ENCODE results near the gene SLX4IP.

Gene SLX4IP

GRCh38 chr20:10639737-10640556 lies 204.8 kb downstream of the SLX4IP start:
- CTCF ChIA-PET, result interaction anchor here (1.6 kb wide), 1 partner anchor 10 kb away, joined by 4 read pairs; no protein-coding TSS in a partner anchor
- no peak for DNase-seq
- Mint-ChIP-seq H3K27ac (no peak overlapping the region), H3K27me3 (no peaks in the 10 kb centered on the region), H3K4me1 (no peaks in the 10 kb centered on the region), H3K36me3 (no peaks in the 10 kb centered on the region), H3K4me3 (no peak overlapping the region), H3K9me3 (no peaks in the 10 kb centered on the region)

DNA sequence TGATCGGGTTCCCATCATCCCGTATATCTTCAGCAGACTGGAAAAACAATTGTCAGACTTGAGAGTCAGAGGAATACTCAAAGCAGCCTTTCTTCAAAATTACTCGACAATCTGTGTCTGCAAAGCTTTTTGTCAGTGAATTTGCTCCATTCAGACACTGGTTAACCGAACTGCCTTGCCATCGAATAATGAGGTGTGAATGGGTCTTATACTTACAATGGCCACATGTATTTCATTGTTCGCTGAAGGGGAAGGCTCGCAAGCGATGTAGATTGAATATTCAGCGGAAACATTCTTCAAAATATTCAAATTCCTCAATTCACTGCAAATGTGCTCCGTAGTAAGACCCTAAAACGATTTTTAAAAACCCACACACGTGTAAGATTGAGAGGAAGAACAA lies 205.8 kb downstream of the SLX4IP start:
- no peaks in the 10 kb centered on the region for H3K36me3 Mint-ChIP-seq
- CTCF ChIA-PET, result no interaction called here

DNA sequence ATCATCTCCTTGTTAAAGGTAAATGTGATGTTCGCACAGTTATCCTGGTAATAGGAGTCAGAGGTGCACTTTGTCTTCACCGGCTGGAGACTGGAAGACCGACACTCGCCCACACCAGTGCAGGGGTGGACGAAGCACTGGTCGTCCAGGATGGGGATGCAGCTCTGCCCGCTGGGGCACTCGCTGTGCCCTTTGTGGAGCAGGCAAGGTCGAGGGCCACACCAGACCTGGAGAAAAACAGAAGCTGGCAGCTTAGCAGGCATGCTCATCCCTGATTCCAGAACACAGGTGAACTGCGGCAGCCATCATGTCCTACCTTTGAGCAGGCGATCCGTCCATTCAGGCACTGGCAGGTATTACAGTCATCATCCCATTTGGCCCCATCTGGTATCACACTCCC lies 206.4 kb downstream of the SLX4IP start:
- no peak overlapping the region for H3K4me3 Mint-ChIP-seq
- DNase-seq, result no peak
- no peak overlapping the region for H3K27ac Mint-ChIP-seq
- CTCF ChIA-PET, result no interaction called here
- H3K4me1 Mint-ChIP-seq, result no peaks in the 10 kb centered on the region
- no peaks in the 10 kb centered on the region for H3K36me3 Mint-ChIP-seq
- H3K9me3 Mint-ChIP-seq, result no peaks in the 10 kb centered on the region
- no peaks in the 10 kb centered on the region for H3K27me3 Mint-ChIP-seq

More for the DNA sequence above, 205.8 kb downstream of the SLX4IP start:
- DNase-seq, result no peak
- Mint-ChIP-seq H3K27me3 (no peaks in the 10 kb centered on the region), H3K9me3 (no peaks in the 10 kb centered on the region), H3K27ac (no peak overlapping the region), H3K4me1 (no peaks in the 10 kb centered on the region), H3K4me3 (no peak overlapping the region)

GRCh38 chr20:10641893-10642292 lies 206.8 kb downstream of the SLX4IP start:
- Mint-ChIP-seq H3K4me1 (no peaks in the 10 kb centered on the region), H3K36me3 (no peaks in the 10 kb centered on the region), H3K27me3 (no peaks in the 10 kb centered on the region), H3K9me3 (no peaks in the 10 kb centered on the region), H3K27ac (no peak overlapping the region), H3K4me3 (no peak overlapping the region)
- CTCF ChIA-PET, result interaction anchor here (0.7 kb wide), 1 partner anchor 10 kb away, joined by 3 read pairs; no protein-coding TSS in a partner anchor
- DNase-seq, result no peak

DNA sequence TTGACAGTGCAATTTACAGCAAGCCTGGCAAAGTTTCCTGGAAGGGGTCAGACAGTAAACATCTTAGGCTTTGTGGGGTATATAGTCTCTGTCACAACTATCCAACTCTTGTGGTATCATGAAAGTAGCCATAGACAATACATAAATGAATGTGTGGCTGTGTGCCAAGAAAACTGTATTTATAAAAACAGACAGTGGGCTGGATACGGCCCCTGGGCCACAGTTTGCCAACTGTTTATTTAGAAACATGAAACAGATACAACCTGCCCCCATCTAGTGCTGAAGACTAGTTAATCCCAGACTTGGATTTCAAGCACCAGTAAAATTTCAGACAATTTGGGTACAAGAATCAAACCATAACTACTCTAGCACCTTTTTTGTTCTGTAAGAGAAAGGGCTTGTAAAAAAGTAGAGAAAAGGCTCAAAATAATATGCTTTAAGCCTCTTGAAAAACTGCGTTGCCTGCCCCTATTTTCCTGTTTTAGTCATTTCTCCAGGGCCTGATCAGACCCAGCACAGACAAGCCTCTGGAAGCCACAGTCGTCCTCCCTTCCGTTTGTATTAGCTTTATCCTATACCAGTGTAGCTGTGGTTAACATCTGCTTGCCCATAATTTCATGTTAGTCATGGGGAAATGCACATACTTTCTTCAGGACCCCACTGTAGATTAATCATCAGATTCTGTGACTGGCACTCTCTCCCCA lies 207.9 kb downstream of the SLX4IP start:
- no peaks in the 10 kb centered on the region for H3K36me3 Mint-ChIP-seq
- H3K27me3 Mint-ChIP-seq, result no peaks in the 10 kb centered on the region
- H3K9me3 Mint-ChIP-seq, result no peaks in the 10 kb centered on the region
- no peaks in the 10 kb centered on the region for H3K4me1 Mint-ChIP-seq
- H3K27ac Mint-ChIP-seq, result no peak overlapping the region
- no peak for DNase-seq
- CTCF ChIA-PET, result interaction anchor here (0.7 kb wide), 1 partner anchor 12 kb away, joined by 3 read pairs; no protein-coding TSS in a partner anchor
- H3K4me3 Mint-ChIP-seq, result no peak overlapping the region

DNA sequence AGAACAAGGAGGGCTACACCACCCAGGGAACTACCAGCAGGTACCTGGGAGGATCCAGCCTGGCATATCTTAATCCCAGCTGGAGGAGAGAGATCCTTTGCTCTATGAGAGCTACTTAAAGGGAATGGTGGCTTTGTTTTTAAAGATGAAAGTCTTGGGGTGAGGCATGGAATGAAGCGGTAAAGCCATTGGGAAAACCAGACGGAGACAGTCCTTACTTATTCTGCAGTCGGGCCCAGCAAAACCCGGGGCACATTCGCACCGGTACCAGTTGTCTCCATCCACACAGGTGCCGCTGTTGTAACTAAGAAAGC lies 208.4 kb downstream of the SLX4IP start:
- CTCF ChIA-PET, result no interaction called here
- Mint-ChIP-seq H3K4me1 (no peaks in the 10 kb centered on the region), H3K27me3 (no peaks in the 10 kb centered on the region), H3K27ac (no peak overlapping the region), H3K36me3 (no peaks in the 10 kb centered on the region), H3K9me3 (no peaks in the 10 kb centered on the region), H3K4me3 (no peak overlapping the region)
- no peak for DNase-seq

DNA sequence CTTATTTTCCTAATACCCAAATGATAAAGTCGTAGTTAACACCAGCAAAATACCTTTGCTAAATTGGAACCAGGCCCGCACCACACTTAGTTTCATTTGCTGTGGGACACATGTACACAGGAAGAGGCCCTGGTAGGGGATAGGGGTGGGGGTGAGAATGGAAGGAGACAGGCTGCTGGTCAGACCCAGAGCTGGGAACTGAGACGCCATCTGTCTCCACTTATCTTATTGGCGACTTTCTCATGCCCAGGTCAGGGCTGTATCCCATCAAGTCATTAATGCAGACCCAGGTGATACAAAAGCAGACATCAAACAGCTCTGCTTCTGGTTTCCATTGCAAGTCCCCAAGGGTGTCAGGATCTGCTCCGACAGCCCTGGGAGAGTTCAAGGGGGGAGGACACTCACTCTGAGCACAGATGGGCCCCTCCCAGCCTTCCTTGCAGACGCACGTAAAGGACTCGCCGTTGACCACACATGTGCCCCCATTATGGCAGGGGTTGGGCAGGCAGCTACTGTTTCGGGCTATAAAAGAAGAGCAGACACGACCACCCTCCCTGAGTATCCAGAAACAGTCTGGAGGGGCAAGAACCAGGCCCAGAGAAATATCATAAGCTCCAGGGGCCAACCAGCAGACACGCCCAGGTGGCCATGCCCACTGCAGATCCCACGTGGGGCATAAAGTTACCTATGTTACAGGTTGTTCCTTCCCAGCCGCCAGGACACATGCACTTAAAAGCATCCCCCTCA lies 209.5 kb downstream of the SLX4IP start:
- Mint-ChIP-seq H3K4me3 (no peak overlapping the region), H3K27ac (no peak overlapping the region), H3K27me3 (peaks cover 4% of the 10 kb centered on the region), H3K36me3 (no peaks in the 10 kb centered on the region), H3K9me3 (no peaks in the 10 kb centered on the region), H3K4me1 (no peaks in the 10 kb centered on the region)
- no peak for DNase-seq
- CTCF ChIA-PET, result interaction anchor here (1.4 kb wide), 1 partner anchor 92 kb away, joined by 3 read pairs; no protein-coding TSS in a partner anchor

GRCh38 chr20:10645205-10645570 lies 210.1 kb downstream of the SLX4IP start:
- H3K9me3 Mint-ChIP-seq, result no peaks in the 10 kb centered on the region
- peaks cover 4% of the 10 kb centered on the region for H3K27me3 Mint-ChIP-seq
- CTCF ChIA-PET, result interaction anchor here (1.4 kb wide), 1 partner anchor 93 kb away, joined by 3 read pairs; no protein-coding TSS in a partner anchor
- H3K4me3 Mint-ChIP-seq, result no peak overlapping the region
- no peaks in the 10 kb centered on the region for H3K4me1 Mint-ChIP-seq
- no peak overlapping the region for H3K27ac Mint-ChIP-seq
- H3K36me3 Mint-ChIP-seq, result no peaks in the 10 kb centered on the region
- no peak for DNase-seq

GRCh38 chr20:10646006-10646405 lies 210.9 kb downstream of the SLX4IP start:
- H3K27me3 Mint-ChIP-seq, result peaks cover 7% of the 10 kb centered on the region
- no peaks in the 10 kb centered on the region for H3K9me3 Mint-ChIP-seq
- CTCF ChIA-PET, result no interaction called here
- no peak overlapping the region for H3K27ac Mint-ChIP-seq
- no peaks in the 10 kb centered on the region for H3K36me3 Mint-ChIP-seq
- no peak for DNase-seq
- no peaks in the 10 kb centered on the region for H3K4me1 Mint-ChIP-seq
- H3K4me3 Mint-ChIP-seq, result no peak overlapping the region

DNA sequence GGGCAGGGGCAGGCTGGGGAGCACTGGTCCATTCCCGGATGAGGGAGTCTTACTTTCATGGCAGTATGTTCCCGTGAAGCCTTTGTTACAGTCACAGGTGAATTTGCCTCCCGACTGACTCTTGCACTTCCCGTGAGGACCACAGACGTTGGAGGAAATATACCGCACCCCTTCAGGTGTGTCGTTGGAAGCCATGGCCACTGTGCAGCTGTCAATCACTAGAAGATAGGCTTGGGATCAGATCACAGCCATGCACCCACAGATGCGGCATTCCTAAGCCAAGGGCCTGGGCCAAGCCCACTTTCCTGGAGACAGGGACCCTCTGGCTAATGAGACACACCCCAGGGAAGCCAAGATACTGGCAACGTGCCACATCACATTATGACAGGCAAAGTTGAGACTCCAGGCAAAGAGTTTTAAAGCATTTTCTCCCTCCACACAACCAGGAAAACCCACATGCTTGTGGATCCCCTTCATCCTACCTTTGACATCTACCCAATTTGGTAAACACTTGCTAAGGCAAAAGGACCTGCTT lies 211.8 kb downstream of the SLX4IP start:
- CTCF ChIA-PET, result no interaction called here
- Mint-ChIP-seq H3K4me3 (no peak overlapping the region), H3K27me3 (peaks cover 15% of the 10 kb centered on the region), H3K9me3 (no peaks in the 10 kb centered on the region), H3K27ac (no peak overlapping the region), H3K36me3 (no peaks in the 10 kb centered on the region), H3K4me1 (no peaks in the 10 kb centered on the region)
- no peak for DNase-seq

GRCh38 chr20:10647471-10647870 lies 212.4 kb downstream of the SLX4IP start:
- CTCF ChIA-PET, result no interaction called here
- DNase-seq, result no peak
- Mint-ChIP-seq H3K9me3 (no peaks in the 10 kb centered on the region), H3K27ac (no peak overlapping the region), H3K27me3 (peaks cover 15% of the 10 kb centered on the region), H3K36me3 (no peaks in the 10 kb centered on the region), H3K4me3 (no peak overlapping the region), H3K4me1 (no peaks in the 10 kb centered on the region)

DNA sequence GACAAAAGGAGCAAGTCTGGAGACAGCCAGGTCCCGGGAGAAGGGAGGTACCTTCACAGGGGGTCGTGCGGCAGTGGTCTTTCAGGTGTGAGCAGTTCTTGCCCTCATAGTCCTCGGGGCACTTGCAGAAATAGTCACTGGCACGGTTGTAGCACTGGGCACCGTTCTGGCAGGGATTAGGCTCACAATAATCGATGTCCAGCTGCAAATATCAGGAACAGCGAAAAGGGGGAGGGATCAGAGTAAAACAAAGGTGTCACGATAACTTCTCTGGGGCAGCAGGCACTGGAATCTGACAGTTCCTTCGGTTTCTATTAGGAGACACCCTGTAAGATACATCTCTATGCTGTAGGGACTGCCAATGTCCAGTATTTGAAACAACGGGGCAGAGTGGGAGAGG lies 212.8 kb downstream of the SLX4IP start:
- Mint-ChIP-seq H3K27me3 (peaks cover 15% of the 10 kb centered on the region), H3K4me3 (no peak overlapping the region), H3K27ac (no peak overlapping the region), H3K36me3 (no peaks in the 10 kb centered on the region), H3K4me1 (no peaks in the 10 kb centered on the region), H3K9me3 (no peaks in the 10 kb centered on the region)
- CTCF ChIA-PET, result interaction anchor here (0.7 kb wide), 1 partner anchor 23 kb away, joined by 3 read pairs; no protein-coding TSS in a partner anchor
- DNase-seq, result no peak

- DNase-seq, result no peak
Observed at GRCh38 chr20:10648651-10649050, 213.5 kb downstream of the SLX4IP start.

More at GRCh38 chr20:10648651-10649050, 213.5 kb downstream of the SLX4IP start:
- H3K4me3 Mint-ChIP-seq, result no peak overlapping the region
- H3K36me3 Mint-ChIP-seq, result no peaks in the 10 kb centered on the region
- no peaks in the 10 kb centered on the region for H3K4me1 Mint-ChIP-seq
- CTCF ChIA-PET, result interaction anchor here (0.7 to 1.0 kb wide), 2 partner anchors 20 to 23 kb away, joined by 3 to 4 read pairs; no protein-coding TSS in a partner anchor
- H3K27me3 Mint-ChIP-seq, result peaks cover 15% of the 10 kb centered on the region
- no peak overlapping the region for H3K27ac Mint-ChIP-seq
- no peaks in the 10 kb centered on the region for H3K9me3 Mint-ChIP-seq

All from activated naive CD4-positive, alpha-beta T cell treated with anti-CD3 and anti-CD28 coated beads, Interleukin-2, amount 10 ng/mL, durations not matched to agents 7 days and 5 days (primary cell).